GM20000 (cell line): ENCODE results near the gene TSPAN3.

ENCODE experiments used
- DNase-seq: peaks from one replicate; pipeline ENCODE4 v3.0.0; 2012; ENCODE audit warnings: low spot score
- TF ChIP-seq, protein P1 (sequence below): IDR thresholded peaks from 2 replicates; pipeline ENCODE4 v1.5.1; 2012; ENCODE audit warnings: mild to moderate bottlenecking, control low read depth; ENCODE audit errors: extremely low read depth, missing control alignments

TSPAN3 gene

DNA sequence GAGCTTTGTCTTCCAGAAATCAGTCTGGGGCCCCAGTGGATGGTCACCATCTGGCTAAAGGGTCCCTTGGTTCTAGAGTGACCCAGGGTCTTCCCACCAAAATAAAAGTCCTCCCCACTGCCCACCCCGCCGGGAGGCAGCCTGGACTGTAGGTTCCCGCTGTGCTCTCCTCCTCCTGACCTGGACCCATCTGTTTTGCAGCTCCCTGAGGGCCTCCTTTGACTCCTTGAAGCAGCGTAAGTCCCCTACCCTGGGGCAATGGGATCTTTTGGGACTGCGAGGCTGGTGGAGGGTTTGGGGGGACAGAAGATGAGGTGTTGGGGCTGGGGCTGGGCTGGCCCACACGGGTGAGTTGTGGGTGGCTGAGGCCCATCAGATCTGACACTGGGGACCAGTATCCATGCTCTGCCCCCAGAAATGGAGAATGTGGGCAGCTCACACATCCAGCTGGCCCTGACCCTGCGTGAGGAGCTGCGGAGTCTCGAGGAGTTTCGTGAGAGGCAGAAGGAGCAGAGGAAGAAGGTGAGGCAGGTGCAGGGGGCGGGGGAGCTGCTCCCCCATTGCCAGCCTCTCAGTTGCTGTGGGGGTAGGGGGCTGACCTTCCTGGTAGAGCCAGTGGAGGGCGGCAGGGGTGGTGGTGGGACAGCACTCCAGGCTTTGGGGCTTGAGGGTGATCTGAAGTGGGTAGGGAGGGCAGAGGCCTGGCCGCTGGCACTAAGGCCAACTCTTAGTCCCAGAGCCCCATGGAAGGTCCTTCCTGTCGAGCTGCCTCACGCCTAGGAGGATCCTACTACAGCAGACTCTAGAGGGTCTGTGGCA, 45.6 kb downstream of the TSPAN3 start:
- TF ChIP-seq, protein P1, sequence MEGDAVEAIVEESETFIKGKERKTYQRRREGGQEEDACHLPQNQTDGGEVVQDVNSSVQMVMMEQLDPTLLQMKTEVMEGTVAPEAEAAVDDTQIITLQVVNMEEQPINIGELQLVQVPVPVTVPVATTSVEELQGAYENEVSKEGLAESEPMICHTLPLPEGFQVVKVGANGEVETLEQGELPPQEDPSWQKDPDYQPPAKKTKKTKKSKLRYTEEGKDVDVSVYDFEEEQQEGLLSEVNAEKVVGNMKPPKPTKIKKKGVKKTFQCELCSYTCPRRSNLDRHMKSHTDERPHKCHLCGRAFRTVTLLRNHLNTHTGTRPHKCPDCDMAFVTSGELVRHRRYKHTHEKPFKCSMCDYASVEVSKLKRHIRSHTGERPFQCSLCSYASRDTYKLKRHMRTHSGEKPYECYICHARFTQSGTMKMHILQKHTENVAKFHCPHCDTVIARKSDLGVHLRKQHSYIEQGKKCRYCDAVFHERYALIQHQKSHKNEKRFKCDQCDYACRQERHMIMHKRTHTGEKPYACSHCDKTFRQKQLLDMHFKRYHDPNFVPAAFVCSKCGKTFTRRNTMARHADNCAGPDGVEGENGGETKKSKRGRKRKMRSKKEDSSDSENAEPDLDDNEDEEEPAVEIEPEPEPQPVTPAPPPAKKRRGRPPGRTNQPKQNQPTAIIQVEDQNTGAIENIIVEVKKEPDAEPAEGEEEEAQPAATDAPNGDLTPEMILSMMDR = no peak
- DNase-seq = no peak

DNA sequence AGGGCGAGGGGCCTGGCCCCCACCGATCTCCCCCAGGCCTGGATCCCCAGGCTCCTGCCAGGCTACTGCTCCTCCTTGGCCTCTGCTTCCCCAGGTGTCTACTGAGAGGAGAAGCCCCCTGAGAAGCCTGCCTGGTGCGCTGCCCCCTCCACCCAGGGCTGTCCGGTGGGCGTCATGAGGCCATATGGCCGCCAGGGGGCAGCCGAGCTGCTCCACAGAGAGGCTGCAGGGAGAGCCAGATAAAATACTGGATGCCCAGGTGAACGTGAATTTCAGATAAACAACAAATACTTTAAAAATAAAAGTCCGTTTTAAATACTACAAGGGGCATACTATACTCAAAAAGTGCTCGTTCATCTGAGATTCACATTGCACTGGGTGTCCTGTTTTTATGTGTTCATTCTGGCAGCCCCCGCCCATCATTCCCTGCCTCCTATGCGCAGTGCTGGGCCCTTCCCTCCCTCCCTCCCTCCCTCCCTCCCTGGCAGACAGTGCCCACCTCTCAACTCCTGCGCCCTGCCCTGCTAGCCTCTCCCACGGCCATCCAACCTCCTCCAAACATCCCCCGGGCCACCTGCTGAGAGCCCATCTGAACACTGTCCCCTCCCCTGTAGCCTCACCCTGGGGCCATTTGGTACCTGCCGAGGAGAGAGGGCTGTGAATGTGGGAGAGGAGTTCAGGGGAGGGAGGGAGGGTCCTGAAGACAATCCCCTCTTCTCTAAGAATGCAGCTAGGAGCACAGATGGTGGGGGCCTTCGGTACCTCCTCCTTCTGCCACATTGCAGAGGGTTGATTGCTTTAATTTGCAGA, 46.4 kb downstream of the TSPAN3 start:
- TF ChIP-seq, protein P1 = peak; percentile 78
- DNase-seq = peak; percentile 86

DNA sequence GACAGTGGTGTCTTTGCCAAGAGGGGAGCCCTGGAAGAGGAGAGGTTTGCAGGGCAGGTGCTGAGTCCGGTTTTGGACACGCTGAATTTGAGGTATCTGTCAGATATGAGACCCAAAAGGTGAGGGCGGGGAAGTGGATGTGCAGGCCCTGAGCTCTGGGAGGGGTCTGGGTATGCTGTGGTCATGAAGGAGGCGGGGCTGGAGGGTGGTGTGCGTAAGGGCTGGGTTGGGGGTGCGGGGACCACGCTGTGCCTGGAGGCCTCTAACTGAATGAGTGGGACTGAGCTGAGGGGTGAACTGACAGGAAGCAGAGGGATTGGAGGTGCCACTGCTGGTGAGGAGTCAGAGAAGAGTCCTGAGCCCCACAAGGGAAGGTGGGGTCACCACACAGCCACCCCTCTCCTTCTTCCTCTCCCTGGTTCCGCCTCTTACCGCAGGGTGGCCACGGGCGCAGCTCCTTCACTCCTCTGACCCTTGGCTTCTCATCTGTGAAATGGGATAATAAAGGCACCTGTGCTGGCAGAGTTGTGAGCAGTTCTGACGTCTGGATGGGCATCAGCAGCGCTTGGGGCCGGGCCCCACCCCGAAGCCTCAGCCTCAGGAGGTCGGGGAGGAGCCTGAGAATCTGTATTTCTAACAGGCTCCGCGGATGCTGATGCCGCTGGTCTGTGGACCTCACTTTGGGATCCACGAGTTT, 47.2 kb downstream of the TSPAN3 start:
- peak; percentile 25 for DNase-seq
- TF ChIP-seq, protein P1 = no peak

DNA sequence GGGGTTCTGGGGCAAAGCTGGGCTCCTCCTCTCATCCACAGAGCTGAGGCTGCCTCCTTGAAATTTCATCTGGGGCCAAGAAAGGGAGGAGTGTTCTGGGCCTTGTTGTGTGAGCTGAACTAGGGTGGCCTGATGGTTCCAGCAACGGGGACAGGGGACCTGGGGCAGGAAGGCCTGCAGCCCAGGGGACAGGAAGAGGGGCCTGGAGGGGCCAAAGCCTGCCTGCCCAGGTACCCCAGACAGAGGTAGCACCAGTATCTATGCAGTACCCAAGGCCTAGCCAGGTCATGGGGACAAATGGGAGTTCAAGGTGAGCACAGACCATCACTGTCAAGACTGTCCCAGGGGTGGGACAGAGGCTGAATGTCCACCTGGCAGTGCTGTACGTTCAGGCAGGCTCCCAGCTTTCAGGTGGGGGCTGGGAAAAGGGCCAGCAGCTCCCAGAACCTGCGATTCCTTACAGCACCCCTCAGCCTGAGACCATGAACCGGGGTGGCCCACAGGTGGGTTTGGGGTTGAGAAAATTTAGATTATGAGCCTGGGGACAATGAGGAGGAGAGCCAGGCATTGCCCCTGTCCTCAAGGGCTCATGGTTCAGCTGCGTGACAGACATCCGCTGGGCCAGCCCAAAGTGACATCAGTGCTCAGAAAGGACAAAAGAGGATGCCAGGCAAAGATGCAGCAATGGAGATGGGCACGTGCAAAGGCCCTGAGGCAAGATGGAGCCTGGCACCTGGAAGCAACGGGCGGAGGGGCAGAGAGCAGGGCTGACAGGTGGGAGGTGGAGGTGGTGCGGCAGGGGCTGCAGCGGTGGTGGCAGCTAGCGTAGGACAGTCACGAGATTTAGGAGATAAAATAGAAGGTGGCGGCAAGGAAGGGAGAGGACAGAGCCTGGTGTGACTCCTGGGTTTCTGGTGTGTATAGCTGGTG, 48.0 kb downstream of the TSPAN3 start:
- TF ChIP-seq, protein P1 = no peak
- DNase-seq = no peak

DNA sequence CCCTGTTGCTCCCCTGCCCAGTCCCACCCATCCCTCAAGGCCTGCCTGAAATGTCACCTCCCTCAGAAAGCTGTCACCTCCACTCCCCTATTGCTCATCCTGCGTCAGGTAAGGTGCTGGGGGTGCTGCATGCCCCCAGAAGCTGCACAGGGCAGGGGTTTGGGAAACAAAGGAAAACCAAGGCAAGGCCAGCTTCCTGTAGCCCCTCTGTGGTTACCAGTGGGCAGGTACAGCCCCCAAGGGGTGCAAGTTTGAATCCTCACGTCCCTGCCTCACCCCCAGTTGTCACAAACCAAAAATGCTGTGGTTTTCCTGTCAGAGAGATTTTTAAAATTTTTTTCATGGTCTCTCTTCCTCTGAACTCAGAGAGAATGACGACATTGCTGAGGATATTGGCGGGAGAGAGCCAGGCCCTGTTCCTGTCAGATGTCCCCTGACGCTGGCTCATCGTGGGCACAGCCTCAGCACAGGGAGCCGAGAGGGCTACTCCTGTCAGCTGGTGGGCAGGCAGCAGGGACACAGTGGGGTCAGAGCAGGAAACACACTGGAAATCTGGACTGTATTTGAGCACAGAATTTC, 49.0 kb downstream of the TSPAN3 start:
- TF ChIP-seq, protein P1 = no peak
- DNase-seq = peak; percentile 59

DNA sequence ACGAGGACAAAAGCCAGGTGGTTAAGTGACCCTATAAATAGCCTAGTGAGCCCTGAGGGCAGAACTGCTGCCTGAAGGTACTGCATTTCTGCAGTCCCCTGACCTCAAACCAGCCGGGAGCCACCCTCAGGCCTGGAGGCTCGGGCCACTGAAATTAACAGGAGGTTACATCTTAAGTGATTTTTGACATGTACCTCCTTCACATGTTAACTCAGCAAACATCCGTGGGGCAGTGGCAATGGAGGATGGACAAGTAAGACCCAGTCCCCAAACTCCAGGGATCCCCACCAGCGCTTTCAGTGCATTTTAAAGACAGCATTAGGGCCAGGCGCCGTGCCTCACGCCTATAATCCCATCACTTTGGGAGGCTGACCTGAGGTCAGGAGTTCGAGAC, 49.8 kb downstream of the TSPAN3 start:
- TF ChIP-seq, protein P1 = no peak
- no peak for DNase-seq
